GM19455 (cell line): ENCODE results near the gene FAM240B.

Experiments
- ATAC-seq: cut with Tn5 transposase; IDR thresholded peaks from one replicate; pipeline ENCODE4 v1.9.1; 2021; ENCODE audit not compliant: unreplicated experiment

FAM240B gene

DNA sequence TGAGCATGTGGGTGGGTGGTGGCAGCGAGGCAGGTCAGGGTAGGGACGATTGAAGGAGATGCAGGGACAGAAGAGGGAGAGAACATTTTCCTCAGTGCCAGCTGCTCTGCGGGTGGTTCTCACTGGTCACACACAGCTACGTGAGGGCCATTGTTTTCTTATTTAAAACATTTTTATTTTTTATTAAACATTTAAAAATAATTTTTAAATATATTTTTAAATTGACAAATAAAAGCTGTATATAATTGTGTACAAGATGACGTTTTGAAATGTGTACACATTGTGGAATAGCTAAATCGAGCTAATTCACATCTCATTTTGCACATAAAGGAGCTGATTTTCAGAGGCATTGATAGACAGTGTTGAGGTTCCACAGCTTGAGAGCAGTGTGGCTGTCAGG is 14.0 kb downstream of the FAM240B start:
- ATAC-seq = no peak

DNA sequence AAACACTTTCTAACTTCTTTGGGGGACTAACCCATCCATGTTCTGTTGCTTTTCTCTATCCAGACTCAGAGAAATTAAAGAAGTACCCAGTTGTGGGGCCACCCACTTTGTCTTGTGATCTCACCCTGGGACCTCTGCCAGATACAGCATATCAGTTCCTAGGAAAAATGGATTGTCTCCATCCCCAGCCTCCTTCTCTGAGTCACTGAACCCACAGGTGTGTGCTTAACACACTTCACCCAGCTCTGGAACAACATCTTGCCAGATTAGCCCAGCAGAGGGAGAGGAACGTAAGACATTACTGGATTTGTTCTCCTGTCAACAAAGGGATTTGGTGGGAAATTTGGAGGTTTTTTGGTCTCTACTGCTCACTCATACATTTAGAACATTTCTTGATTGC is 19.2 kb downstream of the FAM240B start:
- ATAC-seq = no peak

DNA sequence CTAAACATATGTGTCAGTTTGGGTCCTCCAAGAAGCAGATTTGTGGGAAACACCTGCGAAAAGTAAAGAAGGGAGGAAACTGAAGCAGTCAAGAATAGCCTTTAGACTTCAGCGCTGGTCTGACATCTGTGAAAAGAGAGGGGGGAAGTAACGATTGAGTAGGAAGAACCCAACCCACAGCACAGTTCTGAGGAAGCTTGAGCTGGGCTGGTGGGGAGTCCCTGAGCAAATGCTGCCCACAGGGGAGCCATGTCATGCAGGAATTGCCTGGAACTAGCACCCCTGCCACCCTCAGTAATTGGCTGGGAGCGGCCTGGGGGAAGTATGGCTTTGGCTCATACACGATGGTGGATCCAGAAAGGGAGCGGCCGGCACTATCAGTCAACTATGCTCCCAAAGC is 20.6 kb downstream of the FAM240B start:
- no peak for ATAC-seq

GRCh38 chr9:38697776-38698300 is 22.1 kb downstream of the FAM240B start:
- ATAC-seq = no peak

DNA sequence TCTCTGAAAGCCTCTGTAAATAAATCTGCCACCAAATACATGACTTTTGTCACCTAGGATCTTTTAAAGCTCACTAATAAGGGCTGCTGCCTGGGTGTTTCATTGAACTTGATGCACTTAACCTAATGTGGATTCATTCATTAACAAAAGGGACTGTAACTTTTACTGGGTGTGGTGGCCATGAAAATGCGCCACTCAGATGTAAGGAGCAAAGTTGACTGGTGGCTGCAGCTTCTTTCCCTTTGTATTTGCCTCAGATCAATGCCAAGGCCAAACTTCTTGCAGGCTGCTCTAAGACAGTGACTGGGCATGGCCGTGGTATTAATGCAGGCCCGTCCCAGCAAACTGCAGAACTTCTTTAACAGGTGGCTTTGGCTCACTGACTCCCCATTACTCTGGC is 22.9 kb downstream of the FAM240B start:
- ATAC-seq = no peak

DNA sequence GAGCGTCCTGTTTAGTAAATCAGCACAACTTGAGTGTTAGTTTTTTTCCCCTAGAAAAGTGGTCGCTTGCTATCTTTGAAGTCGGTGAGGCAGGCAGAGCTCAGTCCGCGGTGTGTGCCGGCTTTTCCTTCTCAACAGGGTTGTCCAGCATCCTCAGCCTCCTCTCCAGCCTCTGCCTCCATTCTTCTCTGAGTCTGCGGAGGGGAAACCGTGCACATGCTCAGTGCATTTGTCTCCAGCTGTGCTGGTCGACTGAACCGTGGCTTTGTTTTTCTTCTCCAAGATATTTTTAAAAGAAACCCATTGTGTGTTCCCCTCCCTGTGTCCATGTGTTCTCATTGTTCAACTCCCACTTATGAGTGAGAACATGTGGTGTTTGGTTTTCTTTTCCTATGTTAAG is 25.3 kb downstream of the FAM240B start:
- ATAC-seq = no peak

- no peak for ATAC-seq
Measured at GRCh38 chr9:38692707-38693106, 27.2 kb downstream of the FAM240B start.

DNA sequence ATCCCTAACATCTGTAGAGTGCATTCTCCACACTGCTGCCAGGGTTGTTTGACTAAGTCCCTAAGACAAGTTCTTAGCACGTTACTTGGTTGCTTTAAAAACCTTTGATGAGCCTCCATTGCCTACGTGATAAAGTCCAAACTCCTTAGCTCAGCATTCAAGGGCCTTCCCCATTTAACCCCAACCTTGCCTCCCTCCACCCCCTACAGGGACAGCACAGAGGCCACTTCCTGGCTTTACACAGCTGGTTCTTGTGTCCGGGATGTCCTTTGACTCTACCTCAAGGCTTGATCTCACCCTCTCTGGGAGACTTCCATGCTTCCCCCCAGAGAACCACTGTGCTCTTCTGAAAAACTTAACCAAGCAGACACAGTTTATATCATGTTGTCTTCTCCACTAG is 29.4 kb downstream of the FAM240B start:
- no peak for ATAC-seq

GRCh38 chr9:38689678-38690077 is 30.3 kb downstream of the FAM240B start:
- no peak for ATAC-seq

GRCh38 chr9:38687992-38688391 is 31.9 kb downstream of the FAM240B start:
- no peak for ATAC-seq

DNA sequence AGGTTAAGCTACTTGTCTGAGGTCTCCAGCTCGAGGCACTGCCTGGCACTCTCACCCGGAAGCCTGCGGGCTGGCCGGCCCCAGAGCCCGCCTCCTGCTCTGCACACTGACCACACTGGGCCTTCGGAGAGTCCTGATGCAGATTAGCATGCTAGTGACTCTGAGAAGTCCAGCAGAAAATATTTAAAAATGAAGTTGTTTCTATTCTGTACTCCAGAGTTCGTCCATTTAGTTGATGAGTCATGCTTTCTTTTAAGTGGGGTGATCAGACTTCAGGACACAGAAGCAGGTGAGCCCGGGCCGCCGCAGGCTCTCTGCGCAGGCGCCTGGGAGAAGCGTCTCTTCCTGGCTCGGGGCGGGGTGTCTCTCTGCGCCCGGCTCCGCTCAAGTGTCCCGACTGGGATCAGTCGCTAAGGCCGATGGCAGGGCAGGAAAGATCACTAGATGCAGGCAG is 32.5 kb downstream of the FAM240B start:
- ATAC-seq = no peak

DNA sequence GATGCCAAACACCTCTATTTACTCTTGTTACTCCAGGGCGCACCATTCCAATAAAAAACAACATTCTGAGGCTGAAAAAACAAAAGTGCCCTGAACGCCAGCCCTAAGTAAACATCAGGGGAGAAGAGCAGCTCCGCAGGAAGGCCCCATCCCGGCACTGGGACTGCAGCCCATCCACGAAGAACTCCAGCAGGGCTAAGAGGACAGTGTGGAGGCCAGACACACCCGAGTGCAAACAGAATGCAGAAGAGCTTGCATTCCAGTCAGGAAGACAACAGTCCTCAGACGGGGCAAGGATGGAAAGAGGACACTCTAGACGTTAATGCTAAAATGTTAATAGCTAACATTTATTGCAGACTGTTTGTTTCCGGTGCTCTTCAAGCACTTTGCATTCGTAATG is 33.0 kb downstream of the FAM240B start:
- ATAC-seq = no peak

- no peak for ATAC-seq
Measured at GRCh38 chr9:38685535-38685934, 34.4 kb downstream of the FAM240B start.

DNA sequence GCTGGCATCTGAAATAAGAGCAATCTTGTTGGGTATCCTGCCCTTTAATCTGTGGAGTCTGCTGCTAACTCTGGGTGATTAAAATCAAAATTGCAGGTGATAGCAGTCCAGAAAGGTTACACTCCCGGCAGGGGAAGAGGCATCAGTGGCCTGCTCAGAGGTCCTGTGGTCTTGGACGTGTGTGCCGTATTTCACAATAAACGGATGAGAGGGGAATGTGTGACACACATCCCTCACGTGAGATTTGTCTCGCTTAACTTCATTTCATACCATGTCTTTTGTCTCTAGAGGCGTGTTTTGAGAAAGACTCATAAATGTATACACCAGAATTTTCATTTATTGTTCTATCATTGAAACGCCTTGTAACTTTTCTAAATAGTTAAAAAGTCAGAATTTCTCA is 36.6 kb downstream of the FAM240B start:
- ATAC-seq = no peak

- ATAC-seq = no peak
Measured at GRCh38 chr9:38682713-38683112, 37.2 kb downstream of the FAM240B start.

- ATAC-seq = no peak
Measured at GRCh38 chr9:38681747-38682227, 38.1 kb downstream of the FAM240B start.

DNA sequence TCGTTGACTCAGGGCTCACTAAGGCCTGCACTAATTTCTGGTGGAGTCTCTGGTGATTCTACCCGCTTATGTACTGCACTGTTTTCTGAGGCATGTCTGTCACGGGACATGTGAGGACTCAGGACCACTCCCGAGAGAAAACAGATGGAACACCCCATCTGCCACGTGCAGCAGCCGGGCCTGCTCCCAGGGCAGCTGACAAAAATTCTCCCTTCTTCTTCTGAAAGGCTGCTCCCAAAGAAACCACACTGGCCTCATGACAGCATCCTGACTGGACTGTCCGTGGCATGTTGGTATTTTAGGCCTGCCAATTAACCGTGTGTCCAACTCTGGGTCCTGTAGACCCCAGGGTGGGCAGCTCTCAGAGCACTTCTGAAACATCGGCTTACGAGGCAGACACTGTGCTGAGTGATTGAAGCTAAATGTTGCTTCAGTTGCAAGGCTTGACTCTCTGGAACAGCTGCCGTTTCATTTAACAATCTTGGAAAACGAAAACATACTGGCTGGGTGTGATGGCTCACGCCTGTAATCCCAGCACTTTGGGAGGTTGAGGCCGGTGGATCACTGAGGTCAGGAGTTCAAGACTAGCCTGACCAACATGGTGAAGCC is 39.0 kb downstream of the FAM240B start:
- ATAC-seq = no peak

DNA sequence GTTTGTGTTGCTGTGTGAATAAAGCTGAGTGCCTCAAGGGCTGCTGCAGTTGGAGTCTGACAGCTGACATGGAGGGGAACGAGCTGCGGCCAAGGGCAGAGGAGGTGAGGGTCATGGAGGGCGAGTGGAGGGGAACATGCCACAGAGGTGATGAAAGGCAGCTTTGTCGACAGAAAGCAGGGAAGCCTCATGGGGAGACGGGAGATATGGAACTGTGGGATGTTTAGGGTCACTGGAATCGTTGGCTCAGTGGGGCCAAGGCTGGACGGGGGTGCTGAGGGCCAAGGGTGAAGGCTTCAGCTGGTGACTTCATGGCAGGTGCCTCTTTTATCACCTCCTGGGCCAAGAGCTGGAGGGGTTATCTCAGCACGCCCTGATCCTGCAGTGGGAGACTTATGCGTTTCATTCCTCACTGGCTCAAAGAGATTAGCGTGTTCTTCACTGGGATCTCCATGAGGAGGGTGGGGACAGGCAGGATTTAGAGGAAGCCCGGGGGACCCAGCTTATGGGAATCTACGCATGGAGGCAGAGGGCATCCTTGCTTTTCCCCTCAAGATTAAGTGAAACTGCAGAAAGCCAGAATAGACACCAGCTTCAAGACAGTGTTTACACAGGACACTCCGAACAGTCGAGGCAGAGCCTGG is 42.2 kb downstream of the FAM240B start:
- no peak for ATAC-seq

DNA sequence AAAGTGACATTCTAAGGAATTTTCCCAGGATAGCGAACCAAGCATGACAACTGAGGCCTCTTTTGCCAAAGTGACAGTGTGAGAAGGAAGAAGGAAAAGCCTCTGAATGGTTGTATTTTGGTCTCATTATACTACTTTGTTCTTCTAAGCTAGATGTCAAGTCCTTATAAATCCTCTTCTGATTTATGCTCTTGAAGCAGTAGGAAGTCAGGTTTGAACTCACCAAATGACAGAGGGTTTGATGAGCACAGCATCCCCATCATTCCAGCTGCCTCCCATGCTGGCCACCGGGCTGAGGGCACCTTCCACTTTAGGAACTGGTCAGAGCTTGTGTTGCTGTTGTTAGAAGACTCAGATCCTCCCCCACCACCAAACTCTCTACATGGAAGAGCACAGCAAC is 44.1 kb downstream of the FAM240B start:
- ATAC-seq = no peak

DNA sequence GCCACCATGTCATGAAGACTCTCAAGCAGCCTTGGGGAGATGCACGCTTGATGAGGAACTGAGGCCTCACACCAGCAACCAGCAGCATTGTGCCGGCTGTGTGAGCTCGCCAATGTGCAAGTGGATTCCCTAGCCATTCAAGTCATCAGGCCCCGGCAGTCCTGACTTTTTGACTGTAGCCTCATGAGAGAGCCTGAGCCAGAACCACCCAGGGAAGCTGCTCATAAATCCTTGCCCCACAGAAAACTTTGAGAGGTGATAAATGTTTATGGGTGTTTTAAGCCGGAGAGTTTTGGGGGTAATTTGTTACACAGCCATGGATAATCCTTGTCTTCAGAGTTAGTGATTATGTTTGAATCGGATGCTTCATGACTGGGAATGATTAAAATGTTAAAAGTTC is 44.7 kb downstream of the FAM240B start:
- no peak for ATAC-seq

- ATAC-seq = no peak
Measured at GRCh38 chr9:38673399-38674193, 46.3 kb downstream of the FAM240B start.

- ATAC-seq = no peak
Measured at GRCh38 chr9:38671748-38672147, 48.2 kb downstream of the FAM240B start.
